GM10248 (cell line): Measurements from ENCODE around the gene MRPS18C.
"Not testable (repeated sequence)": the region's sequence is repeated elsewhere in the genome, so short reads cannot be mapped to it uniquely, and the experiment has no call there.

Source experiments
- CTCF ChIA-PET: fragments of 300-600 bp; sonication (Branson Sonifier 250); formaldehyde crosslinking; extraction: SDS; loops from one replicate; lab custom pipeline; 2021; ENCODE audit warnings: antibody characterized with exemption; lab: Yijun Ruan, JAX
- POLR2A ChIA-PET: fragments of 350-650 bp; sonication (Branson Sonifier 250); formaldehyde crosslinking; extraction: SDS; loops from one replicate; lab custom pipeline; 2020; ENCODE audit warnings: antibody characterized with exemption; lab: Yijun Ruan, JAX
- DNase-seq: peaks from one replicate; pipeline ENCODE4 v3.0.0; 2012; ENCODE audit errors: extremely low spot score
- CTCF ChIP-seq: IDR thresholded peaks from 2 replicates; pipeline ENCODE4 v1.5.1; 2012; ENCODE audit warnings: mild to moderate bottlenecking, low read depth; ENCODE audit errors: extremely low read depth, missing control alignments, control extremely low read depth

Gene MRPS18C

GRCh38 chr4:83509156-83509585, 53.3 kb downstream of the MRPS18C start:
- POLR2A ChIA-PET: not testable (repeated sequence)
- CTCF ChIA-PET: interaction anchor here (0.8 to 4.1 kb wide), 13 partner anchors 10 to 1462 kb away, joined by 3 to 51 read pairs (median 5); partner anchors contain the start of gene ABRAXAS1
- peak; percentile 54 for TF ChIP-seq CTCF
- DNase-seq: peak; percentile 46

GRCh38 chr4:83510442-83510841, 54.6 kb downstream of the MRPS18C start:
- TF ChIP-seq CTCF: no peak
- DNase-seq: no peak
- ChIA-PET POLR2A (no interaction called here), CTCF (interaction anchor here (0.8 to 4.1 kb wide), 4 partner anchors 20 to 132 kb away, joined by 3 to 51 read pairs (median 18); no protein-coding TSS in a partner anchor)
